GM10847 (cell line): ENCODE data around the gene S1PR1.

Experiments
- POLR2A ChIP-seq: IDR thresholded peaks from 2 replicates; pipeline ENCODE4 v1.6.1; 2011; ENCODE audit not compliant: insufficient read length; ENCODE audit errors: extremely low read depth

Gene S1PR1

DNA sequence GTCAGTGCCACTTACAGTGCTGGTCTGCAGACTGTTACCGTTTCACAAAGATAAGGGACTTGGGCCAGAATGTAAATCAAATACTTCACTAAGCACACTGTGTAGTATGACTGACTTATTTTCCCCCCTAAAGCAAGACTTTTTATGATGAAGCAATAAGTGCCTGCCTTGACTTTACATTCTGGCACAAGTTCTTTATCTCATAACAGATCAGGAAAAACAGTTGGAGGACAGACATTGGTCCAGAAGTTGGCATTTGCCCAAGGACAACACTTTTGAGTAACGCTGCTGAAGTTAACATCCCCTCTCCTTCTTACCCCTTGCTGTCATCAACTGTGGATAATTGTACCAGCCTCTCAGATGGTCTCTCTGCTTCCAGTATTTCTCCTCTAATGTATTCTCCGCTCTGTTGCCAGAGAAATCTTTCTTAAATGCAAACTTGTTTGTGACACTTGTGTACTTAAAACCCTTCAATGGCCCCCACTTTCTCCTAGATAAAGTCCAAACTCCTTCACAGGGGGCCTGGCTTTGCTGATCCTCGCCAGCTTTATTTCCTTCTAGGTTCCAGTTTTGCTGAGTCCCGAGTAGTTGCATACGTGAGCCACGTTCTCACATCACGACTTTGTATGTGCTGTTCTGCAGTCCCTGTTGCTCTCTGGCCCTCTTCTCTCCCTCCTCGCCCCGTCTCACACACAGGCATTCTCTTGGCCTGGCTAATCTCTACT, 45.7 kb downstream of the S1PR1 start:
- TF ChIP-seq POLR2A: no peak

DNA sequence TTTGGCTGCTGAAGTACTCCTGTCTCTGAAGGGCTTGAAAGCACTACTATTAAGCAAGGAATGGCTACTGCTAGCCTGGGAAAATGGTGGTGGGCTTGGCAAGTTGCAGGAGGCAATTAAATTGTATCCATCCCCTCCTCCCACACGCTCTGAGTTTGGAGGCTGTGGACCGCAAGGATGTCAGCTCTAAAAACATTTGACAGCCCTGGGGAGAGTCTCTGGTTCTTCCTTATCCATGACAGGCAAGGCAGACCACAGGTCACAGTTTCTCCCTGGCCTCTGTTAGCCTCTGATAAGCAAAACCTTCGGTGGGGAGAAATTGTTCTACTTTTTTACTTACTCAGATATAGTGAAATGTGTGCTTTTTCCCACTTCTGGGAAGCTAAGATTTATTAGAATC, 46.6 kb downstream of the S1PR1 start:
- TF ChIP-seq POLR2A: no peak

DNA sequence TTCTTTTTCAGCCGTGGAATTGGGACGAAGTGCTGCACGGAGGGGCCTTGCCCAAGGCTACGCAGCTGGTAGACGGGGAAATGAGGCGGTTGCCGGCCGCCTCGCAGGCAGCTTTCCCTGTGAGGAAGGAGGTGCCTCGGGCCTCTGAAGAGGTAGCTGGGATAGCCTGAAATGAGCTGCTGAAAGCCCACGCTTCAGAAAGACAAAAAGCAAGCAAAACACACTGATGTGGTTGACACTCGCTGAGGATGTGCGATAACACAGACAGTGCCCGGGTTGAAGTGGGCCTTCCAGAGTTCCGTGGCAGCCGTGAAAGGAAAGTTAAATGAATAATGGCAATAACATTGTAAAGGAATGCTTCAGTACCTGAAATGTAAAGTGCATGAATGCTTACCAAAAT, 47.2 kb downstream of the S1PR1 start:
- TF ChIP-seq POLR2A: no peak

DNA sequence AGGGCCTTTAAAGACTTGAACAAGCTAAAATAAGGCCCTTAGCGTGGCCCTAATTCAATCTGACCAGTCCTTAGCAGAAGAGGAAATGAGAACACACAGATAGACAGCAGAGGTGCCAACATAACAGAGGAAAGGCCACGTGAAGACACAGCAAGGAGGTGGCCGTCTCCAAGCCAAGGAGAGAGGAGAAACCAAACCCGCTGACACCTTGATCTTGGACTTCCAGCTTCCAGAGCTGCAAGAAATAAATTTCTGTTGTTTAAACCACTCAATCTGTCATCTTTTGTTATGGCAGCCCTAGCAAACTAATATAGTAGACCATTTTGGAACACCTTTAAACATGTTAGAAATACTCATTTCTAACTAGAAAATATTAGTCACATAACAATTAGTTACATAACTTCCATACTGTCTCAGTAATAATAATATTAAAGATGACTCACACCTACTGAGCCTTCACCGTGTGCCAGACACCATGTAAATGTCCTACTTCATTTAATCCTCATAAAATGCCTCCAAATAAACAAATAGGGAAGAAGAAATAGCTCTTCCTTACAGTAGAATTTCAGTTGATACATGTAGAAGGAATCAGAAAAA, 47.9 kb downstream of the S1PR1 start:
- no peak for TF ChIP-seq POLR2A

DNA sequence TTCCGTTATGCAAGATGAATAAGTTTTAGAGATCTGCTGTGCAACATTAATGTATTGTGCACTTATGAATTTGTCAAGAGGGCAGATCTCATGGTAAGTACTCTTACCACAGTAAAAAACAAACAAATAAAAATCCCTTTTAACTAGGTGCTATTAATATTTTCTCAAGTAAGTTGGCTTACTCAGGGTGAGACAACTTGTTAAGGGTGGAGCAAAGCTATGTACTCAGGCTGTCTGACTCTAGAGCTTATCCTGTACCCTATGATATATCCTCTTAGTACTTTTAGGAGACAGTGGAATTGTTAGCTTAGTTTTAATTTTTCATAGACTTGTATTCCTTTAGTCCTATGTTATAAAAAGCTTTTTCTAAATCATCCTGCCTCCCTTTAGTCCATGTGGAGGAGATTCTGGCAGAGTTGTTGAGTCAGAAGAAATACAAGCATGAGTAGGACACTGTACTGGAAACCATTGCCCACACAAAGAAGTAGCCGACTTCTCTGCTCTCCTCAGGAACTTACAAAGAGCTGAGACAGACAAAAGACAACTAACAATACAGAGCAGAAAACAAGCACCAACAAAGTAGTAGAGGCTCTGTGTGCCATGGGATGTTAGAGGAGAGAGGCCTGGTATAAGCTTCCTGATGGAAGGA, 49.2 kb downstream of the S1PR1 start:
- no peak for TF ChIP-seq POLR2A

DNA sequence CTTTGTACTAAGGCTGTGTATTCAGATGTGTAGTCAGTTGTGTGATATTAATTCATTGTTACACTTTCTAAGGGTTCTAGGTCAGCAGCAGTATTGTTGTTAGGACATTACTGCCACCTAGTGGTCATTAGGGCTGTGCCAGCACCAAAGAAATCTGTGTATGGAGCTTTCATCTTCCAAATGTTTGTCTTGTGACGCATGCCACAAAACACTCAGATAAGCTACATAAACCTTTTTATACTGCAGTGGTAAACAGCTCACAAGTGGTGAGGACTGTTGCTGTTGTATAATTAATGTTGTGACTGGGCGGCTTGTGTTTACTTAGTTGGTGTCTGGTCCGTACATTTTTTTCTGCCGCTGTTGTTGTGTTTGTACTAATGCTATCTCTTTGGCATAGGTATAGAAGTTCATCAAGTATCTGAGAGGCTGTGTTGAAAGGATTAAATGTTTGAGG, 51.7 kb downstream of the S1PR1 start:
- TF ChIP-seq POLR2A: no peak

DNA sequence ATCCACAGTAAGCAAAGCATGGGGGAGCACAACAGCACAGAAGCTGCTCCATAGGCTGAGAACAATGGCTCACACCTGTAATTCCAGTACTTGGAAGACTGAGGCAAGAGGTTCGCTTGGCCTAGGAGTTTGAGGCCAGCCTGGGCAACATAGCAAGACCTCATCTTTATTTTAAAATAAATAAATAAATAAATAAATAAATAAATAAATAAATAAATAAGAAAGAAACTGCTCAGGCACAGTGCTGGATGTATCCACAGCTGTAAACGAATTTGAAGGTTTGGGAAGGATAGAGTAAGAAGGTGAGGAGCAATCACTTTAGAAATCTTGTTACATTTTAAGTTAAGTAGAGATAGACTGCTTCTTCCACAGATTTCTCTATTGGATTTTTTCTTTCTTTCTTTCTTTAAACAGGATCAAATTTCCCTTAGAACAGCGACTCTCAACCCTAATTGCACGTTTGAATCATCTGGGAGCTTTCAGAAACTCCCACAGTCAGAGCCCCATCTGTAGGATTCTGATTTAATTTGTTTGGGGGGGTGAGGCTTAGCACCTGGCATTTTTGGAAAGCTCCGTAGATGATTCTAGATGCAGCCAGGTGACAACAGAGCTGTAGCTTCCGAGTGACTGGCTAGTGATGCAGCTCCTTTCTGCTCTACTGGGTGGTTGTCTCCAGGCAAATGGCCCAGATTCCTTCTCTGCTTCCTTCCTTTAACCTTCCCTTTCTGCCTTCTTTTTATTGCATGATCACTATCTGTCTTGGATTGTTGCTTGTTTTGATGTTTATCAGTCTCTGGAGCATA, 53.5 kb downstream of the S1PR1 start:
- TF ChIP-seq POLR2A: no peak
